HK-2 (cell line): ENCODE data around the gene HSPB2.
"Not testable (repeated sequence)": the region's sequence is repeated elsewhere in the genome, so short reads cannot be mapped to it uniquely, and the experiment has no call there.

Experiments used
- DNase-seq: peaks from one replicate; pipeline ENCODE4 v3.0.0-alpha.2; 2018; ENCODE audit not compliant: unreplicated experiment

The HSPB2 gene, protein sequence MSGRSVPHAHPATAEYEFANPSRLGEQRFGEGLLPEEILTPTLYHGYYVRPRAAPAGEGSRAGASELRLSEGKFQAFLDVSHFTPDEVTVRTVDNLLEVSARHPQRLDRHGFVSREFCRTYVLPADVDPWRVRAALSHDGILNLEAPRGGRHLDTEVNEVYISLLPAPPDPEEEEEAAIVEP

DNA sequence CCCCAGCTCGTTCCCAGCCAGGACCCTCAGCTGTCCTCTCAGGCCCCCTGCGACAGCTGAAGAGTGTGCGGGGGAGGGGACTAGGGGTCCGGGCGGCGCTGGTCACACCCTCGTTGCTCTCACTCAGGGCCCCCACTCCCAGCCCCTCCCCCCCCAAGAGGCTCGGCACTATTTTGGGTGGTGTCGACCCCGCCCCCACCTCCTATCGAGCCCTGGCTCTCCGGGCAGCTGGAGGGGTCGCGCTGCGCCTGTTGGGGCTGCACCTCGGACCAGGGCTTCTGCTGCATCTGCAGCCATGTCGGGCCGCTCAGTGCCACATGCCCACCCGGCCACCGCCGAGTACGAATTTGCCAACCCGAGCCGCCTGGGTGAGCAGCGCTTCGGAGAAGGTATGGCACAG, at the start of gene HSPB2:
HSPB2 (plus strand) TSS at position 200 of the 400 bp plus-strand sequence; CDS start at position 296, 96 bp downstream.
- DNase-seq = no peak

DNA sequence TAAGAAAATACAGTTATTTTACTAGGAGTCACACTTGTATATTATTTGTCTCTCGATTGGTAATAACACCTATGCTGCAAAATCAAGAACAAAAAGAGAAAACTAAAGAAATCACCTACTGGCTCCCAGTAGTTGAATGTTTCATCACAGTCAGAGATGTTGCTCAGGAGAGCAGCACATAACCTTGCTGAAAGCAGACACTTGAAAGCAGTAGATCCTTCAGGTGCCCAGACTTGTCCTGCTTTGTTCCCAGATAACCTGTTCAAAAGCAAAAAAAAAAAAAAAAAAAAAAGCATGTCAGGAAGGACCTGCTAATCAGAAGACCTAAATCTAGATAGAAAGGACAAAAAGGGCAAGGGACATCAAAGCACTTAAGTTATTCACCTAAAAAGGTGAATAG, 42.4 kb upstream of the HSPB2 start:
- DNase-seq = no peak

DNA sequence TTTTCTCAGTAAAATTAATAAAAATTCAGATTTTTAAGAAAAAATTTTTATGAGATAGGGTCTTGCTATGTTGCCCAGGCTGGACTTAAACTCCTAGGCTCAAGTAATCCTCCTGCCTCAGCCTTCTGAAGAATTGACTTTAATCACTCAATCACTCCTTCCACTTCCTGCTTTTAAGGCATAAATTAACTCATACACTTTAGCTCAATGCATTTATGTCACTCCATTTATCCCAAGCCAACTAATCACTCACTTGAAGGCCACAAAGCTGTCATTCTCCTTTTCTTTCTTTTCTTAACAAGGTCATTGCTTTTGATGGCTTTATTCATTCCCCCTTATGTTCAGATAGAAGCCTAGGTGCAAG, 42.0 kb upstream of the HSPB2 start:
- no peak for DNase-seq

DNA sequence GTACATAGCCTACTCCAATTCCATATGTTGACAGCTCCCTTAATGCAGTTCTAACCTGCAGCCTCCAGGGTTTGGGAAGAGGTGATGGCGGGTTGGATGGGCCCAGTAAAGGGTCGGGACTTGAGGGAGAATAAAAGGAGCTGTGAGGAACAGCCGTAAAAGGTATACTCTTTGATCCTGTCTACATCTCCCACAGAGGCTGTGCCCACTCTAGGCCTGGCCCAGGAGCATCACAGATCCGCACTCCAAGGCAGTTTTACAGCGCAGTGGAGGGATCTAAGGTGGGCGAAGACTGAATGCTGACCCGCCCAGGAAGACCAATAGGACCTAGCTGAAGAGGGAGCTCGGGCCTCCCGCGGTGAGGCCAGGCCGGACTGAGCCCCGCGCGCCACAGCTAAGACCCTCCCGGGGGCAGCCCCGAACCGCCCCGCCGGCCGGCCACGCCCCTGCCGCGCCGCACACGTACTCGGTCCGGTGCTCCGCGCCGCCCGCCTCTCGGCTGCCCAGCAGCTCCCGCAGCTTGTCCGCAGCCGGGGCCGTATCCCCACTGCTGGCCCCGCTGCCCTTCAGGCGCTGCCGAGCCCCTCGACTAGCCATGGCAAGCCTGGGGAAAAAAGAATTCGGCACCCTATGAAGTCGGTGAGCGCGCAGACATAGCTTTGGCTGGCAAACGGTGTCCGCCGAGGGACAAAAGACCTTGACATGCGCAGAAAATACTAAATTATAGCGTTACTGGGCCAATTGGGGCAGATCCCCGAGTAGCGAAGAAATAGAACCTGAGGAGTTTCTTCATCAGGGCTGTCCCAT, 41.4 kb upstream of the HSPB2 start, which contains the start of gene ALG9:
ALG9 (minus strand) TSS at position 696 of the 807 bp plus-strand sequence; CDS start at position 597, 99 bp downstream.
- DNase-seq = peak; percentile 60

DNA sequence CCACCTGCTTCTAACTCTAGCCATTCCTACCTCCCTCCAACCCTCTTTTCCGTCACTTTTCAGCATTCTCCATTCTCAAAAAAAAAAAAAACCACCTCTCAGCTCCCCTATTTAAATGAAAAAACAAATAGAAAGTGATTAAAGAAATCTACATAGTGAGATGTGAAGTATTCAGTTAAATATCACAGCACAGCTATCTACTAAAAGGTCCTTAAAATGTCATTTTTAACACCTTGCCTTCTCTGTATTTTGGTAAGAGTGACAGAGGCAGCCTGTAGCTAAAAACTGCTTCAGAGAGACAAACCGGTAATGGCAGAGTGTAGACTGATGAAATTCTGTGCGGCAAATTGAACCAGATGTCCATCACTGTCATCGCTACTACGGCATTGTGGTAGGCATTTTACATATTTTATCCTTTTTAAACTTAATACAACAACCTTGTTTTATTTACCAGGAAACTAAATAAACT, 40.8 kb upstream of the HSPB2 start:
- no peak for DNase-seq

DNA sequence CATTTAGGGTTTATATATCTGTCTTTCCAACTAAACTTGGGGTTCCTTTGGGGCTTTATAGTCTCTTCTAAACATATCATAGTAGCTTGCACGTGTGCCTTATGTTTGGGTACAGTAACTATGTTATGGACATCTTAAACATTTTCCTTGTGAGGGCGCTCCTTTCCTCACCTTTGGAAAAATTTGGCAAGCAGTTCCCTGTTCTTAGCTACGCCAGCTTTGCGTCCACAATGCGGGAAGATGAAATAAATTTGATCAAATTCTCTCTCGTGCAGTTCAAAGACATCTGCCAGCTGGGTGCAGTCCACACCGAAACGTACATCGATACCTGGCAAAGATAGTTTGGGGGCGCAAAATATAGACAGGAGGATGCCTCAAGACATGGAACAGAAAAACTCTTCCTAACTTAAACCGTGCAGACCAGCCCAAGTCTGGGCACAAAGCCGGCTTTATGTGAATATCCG, 34.1 kb upstream of the HSPB2 start:
- no peak for DNase-seq

DNA sequence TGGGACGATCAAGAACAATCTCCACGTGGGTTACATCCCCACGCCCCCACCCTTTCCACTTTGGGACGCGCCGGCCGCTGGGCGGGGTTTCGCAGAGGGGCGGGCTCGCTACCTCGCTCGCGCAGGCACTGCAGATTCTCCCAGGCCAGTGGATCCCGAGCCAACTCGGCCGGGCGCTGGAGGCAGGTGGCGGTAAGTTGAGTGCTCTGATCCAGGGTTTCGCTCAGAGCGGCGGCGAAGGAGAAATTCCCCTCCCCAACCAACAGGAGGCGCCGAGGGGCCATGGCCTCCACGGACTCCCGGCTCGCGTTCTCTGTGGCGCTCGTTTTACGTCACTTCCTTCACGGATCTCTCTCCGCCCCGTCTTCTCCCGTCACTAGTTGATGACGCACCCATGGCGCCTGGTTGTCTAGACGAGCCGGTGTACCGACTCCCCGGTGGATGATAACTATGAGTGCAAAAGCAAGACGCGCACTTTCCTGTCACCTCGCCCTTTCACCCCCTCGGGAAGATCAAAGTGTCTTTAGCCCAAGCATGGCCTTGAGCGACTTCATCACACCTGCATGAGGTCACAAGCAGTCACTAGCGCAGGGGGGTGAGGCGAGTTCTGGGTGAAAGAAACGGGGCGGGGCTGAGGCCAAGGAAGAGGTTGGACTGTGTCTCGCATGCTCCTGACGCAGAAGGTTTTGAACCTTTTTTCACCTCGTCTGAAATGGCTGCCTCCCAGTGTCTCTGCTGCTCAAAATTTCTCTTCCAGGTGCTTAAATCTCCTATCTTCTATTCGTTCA, 33.5 kb upstream of the HSPB2 start, which contains the start of the genes CFAP68 and FDXACB1:
CFAP68 (plus strand) TSS at position 693 of the 788 bp plus-strand sequence; CDS start at position 713, 20 bp downstream.
FDXACB1 (minus strand) TSS at position 317 of the 788 bp plus-strand sequence; CDS start at position 284, 33 bp downstream.
- DNase-seq = peak; percentile 94

DNA sequence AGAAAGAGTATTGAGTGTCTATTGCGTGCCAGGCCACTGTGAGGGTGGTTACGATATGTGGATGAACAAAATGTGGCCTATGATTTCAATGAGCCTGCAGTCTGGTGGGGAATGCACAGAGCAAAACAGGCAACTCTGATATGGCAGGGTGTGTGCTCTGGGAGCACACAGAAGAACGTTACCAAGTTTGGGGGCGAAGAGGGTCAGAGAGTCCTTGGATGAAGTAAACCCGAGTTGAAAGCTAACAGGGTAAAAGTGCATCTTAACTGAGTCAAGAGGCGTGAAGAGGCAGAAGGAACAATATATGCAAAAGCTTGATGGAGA, 32.9 kb upstream of the HSPB2 start:
- no peak for DNase-seq

DNA sequence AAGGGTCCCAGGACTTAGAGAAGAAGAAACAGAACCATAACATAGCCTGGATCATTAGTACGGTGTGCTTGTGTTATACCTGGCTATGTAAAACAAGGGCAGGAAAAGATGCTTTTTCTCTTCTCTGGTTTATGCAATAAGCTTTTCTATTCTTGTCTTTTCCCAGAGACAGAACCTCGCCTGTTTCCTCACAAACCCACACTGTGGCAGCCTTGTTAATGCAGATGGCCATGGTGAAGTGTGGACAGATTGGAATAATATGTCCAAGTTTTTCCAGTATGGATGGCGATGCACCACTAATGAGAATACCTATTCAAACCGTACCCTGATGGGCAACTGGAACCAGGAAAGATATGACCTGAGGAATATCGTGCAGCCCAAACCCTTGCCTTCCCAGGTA, 30.3 kb upstream of the HSPB2 start:
- DNase-seq = no peak

DNA sequence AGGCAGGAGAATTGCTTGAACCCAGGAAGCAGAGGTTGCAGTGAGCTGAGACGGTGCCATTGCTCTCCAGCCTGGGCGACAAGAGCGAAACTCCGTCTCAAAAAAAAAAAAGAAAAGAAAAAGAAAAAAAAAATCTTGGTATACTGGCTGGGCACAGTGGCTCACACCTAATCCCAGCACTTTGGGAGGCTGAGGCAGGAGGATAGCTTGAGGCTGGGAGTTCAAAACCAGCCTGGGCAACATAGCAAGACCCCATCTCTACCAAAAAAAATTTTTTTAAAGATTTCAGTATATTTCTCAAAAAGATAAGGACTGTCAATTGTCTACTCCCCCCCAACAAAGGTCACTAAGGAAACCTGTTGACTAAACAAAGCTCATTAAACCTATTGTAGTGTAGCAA, 27.5 kb upstream of the HSPB2 start:
- not testable (repeated sequence) for DNase-seq

DNA sequence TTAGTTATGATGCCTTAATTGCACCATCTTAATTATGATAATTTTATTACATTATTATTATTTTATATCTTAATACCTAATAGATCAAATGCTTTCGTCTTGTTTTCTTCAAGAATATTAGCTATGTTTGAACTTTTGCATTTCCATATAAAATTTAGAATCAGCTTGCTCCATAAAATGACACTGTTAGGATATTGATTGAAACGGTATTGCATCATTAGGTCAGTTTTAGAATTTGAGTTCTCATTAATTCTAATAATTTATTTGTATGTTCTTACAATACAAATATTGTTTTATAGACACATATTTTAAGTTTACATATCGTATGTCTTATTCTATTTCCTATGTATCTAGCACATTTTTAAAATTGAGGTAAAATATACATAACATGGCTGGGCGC, 26.5 kb upstream of the HSPB2 start:
- no peak for DNase-seq

DNA sequence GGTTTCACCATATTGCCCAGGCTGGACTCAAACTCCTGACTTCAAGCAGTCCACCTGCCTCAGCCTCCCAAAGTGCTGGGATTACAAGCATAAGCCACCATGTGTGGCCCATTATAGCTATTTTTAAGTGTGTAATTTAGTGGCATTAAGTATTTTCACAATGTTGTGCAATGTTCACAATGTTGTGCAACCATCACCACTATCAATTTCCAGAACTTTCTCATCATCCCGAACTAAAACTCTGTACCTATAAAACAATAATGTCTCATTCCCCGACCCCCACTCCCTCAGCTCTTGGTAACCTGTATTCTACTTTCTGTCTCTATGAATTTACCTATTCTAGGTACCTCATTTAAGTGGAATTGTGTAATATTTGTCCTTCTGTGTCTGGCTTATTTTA, 25.7 kb upstream of the HSPB2 start:
- DNase-seq = no peak

DNA sequence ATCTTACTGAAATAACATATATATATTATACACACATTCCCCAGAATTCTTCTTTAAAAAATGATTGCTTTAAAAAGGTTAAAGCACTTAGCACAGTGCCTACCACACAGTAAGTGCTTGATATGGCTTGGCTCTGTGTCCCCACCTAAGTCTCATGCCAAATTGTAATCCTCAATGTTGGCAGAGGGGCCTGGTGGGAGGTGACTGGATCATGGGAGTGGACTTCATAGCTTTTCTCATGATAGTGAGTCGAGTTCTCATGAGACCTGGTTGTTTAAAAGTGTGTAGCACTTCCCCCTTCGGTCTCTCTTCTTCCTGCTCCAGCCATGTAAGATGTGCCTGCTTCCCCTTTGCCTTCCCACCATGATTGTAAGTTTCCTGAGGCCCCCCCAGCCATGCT, 7.1 kb upstream of the HSPB2 start:
- no peak for DNase-seq

DNA sequence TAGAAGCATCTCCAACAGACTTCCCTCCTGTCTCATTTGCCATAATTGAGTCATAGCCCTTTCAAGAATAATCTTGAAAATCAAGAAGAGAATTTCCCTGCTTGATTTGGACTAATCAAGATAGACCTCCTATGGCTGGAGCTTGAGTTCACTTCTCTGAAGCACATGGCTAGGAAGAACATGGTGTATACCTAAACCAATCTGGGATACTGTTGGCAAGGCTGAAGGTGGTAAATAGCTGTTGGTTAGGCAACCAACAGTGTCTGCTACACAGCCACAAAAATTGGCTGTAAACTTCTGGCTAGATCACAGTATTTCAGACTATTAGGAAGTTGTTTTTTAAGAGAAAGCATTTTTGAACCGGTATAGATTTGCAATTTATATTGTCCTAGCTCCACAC, 5.9 kb upstream of the HSPB2 start:
- no peak for DNase-seq

DNA sequence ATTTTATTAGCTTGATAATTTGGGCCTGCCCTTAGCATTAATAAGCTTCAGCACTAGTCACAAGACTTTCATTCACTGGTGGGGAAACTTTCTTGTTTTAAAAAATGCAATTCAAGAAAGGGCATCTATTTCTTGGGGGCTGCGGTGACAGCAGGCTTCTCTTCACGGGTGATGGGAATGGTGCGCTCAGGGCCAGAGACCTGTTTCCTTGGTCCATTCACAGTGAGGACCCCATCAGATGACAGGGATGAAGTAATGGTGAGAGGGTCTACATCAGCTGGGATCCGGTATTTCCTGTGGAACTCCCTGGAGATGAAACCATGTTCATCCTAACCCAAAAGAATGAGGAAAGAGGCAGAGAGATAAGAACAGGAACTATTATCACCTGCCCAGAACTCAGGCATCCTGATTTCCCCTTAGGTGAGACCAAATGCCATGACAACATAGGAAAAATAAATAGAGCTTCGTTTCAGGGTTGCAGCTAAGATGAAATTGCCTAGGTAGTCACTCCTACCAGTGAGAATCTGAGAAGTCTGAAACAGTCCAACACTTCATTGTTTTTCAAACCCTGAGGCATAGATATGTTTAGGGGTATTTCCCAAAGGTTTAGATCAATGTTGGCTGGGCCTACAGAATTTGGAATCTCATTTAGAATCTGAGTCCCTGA, 3.8 kb upstream of the HSPB2 start:
- no peak for DNase-seq

DNA sequence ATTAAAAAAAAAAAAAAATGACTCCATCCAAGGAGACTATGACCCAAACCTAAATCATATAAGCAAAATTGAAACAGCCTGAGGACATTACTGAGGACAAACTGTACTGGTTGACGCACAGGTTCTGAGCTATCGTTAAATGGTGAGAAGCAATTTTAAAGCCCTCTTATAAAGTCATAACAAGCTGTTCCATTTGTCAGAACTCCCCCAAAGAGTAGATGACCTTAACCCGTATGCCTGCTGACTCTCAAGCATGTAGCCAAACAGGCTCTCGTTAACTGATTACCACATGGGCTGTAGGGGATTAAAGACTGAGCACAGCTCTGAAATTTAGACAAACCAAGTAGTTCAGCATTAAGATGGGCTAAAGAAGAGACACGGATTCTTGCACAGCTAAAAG, 3.2 kb upstream of the HSPB2 start:
- no peak for DNase-seq

DNA sequence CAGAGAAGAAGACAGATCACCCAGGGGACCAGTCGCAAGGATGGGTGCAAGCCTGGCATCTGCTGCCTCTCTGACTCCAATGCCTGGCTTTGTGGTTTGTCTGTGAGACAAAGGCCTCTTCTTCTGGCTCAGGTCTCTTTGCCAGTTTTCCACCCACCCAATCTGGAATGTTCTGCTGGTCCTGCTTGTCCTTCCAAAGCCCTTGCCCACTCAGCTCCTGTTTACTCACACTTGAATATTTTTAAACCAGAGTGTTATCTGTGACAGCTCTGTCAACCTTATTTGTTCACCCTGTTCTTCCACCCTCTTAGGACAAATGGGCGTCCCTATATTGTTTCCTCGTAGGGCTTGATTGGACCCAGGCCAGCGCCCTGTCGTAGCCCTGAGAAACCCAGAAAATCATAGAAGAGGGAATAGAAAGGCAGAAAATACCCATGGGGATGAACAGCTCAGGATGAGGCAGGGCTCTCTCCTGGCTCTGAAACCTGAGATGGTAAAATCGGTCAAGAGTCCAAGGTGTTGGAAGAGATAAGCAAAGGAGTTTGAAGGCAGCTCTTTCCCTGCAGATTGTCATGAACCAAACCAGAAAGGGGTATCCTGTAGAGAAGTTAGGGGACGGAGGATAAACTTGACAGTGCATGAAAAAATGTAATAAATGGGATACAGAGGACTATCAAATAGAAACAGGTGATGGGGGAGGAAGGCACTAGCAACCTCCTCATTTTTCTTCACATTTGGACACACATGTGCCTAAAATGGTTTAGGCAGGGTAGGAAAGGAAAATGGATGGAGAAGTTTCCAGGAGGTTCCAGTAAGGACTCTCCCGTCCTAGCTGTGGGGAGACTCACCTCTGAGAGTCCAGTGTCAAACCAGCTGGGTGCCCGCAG, 1.6 kb upstream of the HSPB2 start:
- DNase-seq = no peak

DNA sequence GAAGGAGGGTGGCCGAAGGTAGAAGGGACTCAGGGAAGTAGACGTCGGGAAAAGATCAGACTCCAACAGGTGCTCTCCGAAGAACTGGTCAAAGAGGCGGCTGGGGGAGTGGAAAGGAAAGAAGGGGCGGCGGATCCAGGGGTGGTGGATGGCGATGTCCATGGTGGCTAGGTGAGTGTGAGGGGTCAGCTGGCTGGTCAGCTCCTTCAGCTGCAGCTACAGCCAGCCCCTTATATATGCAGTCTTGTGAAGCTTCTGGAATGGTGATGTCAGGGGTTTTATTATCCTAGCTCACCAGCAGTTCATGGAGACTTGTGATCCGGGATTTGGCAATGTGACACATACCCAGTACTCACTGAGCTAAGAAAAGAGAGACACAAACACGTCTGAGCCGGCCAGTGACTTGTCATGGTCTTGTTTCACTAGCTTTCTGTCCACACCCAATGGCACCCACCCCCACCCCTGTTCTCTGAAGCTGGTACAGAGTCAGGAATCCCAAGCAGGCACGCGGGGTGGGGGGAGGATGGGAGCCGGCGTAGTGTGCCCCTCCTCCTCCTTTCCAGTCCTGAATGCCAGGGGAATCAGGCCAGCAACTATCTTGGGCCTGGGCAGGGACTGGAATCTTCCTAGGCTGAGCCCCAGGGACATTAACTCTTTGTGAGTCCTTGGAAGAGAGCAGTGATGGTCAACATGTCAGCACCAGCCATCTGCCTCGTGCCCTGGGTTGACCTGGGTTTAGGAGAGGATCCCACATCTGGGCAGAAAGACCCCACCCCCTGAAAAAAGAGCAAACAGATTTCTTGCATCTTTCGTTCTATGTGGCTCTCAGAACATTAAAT, 752 bp upstream of the HSPB2 start, which contains the start of gene CRYAB:
CRYAB (minus strand) TSS at position 208 of the 839 bp plus-strand sequence; CDS start at position 162, 46 bp downstream.
- peak; percentile 66 for DNase-seq

DNA sequence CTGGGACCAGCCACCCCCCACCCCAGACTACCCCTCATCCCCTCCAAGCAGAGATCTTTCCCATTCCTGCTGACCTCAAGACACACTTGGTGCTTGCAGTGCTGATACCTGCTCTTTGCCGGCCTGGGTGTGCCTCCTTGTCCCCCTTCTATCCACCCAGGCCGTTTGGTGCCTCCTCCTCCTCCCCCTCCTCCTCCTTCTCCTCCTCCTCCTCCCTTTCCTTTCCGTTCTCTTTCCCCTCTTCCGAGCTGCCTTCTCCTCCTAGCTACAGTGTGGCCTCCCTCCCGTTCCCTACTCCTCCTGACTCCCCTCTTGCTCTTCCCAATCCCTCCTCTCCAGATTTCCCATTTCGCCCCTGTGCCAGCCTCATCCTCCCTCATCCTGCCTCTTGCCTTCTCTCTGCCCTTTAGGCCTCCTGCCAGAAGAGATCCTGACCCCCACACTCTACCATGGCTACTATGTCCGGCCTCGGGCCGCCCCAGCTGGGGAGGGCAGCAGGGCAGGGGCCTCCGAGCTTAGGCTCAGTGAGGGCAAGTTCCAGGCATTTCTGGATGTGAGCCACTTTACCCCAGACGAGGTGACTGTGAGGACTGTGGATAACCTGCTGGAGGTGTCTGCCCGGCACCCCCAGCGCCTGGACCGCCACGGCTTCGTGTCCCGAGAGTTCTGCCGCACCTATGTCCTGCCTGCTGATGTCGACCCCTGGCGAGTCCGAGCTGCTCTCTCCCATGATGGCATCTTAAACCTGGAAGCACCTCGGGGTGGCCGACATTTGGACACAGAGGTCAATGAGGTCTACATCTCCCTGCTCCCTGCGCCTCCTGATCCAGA, 712 bp downstream of the HSPB2 start:
- DNase-seq = no peak
